H1 (cell line): ENCODE measurements around the gene FTSJ3.
"Not testable (repeated sequence)": the region's sequence is repeated elsewhere in the genome, so short reads cannot be mapped to it uniquely, and the experiment has no call there.

ENCODE experiments used
- BCL11A ChIP-seq, 2 experiments: IDR thresholded peaks; one replicate each; pipeline ENCODE4 v1.6.1; 2011; ENCODE audit warnings: low read depth in 2 of 2, low read length in 2 of 2, mild to moderate bottlenecking in 2 of 2
- EP300 ChIP-seq, 2 experiments: IDR thresholded peaks; 1 replicate in 1 of 2; 2 replicates in 1 of 2; pipeline ENCODE4 v1.6.1; 2011 to 2012; ENCODE audit warnings: low read depth in 2 of 2, low read length in 2 of 2, mild to moderate bottlenecking in 2 of 2, borderline replicate concordance in 1 of 2, inconsistent platforms in 1 of 2, moderate library complexity in 1 of 2
- GABPA ChIP-seq: IDR thresholded peaks from 2 replicates; pipeline ENCODE4 v1.6.1; 2011; ENCODE audit warnings: mild to moderate bottlenecking, low read length, moderate library complexity, borderline replicate concordance; ENCODE audit not compliant: insufficient read depth
- GTF2F1 ChIP-seq: IDR thresholded peaks from 2 replicates; pipeline ENCODE4 v1.6.1; 2012; ENCODE audit warnings: low read depth, low read length, improper control_type of control experiment, borderline replicate concordance
- HDAC6 ChIP-seq: IDR thresholded peaks from one replicate; pipeline ENCODE4 v1.7.1; 2012; ENCODE audit warnings: low read depth, mild to moderate bottlenecking, inconsistent platforms, low read length, moderate library complexity
- JUND ChIP-seq: IDR thresholded peaks from 2 replicates; pipeline ENCODE4 v1.6.1; 2011; ENCODE audit warnings: mild to moderate bottlenecking, improper control_type of control experiment, low read length
- POLR2A ChIP-seq, 2 experiments: IDR thresholded peaks; 1 replicate in 1 of 2; 2 replicates in 1 of 2; pipeline ENCODE4 v1.6.1; 2011; ENCODE audit warnings: low read depth in 2 of 2, low read length in 2 of 2, mild to moderate bottlenecking in 2 of 2; ENCODE audit errors: control extremely low read depth in 1 of 2
- RAD21 ChIP-seq, 2 experiments: IDR thresholded peaks in 1 of 2; conservative IDR thresholded peaks in 1 of 2; 2 replicates each; pipeline ENCODE4 v1.6.1; 2011; ENCODE audit warnings: low read depth in 2 of 2, low read length in 2 of 2, improper control_type of control experiment in 1 of 2, inconsistent platforms in 1 of 2, mild to moderate bottlenecking in 1 of 2, moderate library complexity in 1 of 2
- SRF ChIP-seq: IDR thresholded peaks from 2 replicates; pipeline ENCODE4 v1.6.1; 2011; ENCODE audit warnings: mild to moderate bottlenecking, low read depth, low read length, moderate library complexity
- TBP ChIP-seq: IDR thresholded peaks from 2 replicates; pipeline ENCODE4 v1.6.1; 2011; ENCODE audit warnings: low read depth, low read length, improper control_type of control experiment
- TF ChIP-seq, protein P1 (sequence below), 3 experiments: IDR thresholded peaks; 1 replicate in 2 of 3; 2 replicates in 1 of 3; pipeline versions ENCODE4 v1.5.1 to v1.6.1; 2011; ENCODE audit warnings: low read length in 3 of 3, mild to moderate bottlenecking in 3 of 3, inconsistent platforms in 2 of 3, low read depth in 1 of 3, moderate library complexity in 1 of 3; ENCODE audit not compliant: insufficient read depth in 1 of 3; ENCODE audit errors: control extremely low read depth in 1 of 3

DNA sequence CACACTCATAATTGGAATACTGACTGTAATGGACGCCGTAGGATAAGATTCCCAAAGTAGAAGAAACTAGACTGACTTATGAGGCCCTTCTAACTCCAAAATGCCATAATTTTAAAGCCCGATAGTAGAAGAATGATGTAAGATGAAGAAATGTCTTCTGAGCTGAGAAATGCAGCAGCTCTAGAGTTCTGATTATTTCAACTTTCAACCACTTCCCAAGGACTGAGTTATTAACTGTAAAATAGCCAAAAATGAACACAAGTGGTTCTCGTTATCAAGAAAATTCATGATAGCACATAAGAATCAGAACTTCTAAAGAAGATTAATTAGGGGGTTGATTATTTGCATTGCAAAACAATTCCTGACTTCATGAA, 42.8 kb upstream of the FTSJ3 start:
- TF ChIP-seq, protein P1, sequence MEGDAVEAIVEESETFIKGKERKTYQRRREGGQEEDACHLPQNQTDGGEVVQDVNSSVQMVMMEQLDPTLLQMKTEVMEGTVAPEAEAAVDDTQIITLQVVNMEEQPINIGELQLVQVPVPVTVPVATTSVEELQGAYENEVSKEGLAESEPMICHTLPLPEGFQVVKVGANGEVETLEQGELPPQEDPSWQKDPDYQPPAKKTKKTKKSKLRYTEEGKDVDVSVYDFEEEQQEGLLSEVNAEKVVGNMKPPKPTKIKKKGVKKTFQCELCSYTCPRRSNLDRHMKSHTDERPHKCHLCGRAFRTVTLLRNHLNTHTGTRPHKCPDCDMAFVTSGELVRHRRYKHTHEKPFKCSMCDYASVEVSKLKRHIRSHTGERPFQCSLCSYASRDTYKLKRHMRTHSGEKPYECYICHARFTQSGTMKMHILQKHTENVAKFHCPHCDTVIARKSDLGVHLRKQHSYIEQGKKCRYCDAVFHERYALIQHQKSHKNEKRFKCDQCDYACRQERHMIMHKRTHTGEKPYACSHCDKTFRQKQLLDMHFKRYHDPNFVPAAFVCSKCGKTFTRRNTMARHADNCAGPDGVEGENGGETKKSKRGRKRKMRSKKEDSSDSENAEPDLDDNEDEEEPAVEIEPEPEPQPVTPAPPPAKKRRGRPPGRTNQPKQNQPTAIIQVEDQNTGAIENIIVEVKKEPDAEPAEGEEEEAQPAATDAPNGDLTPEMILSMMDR (IDR thresholded peaks at IDR 0.05; ENCODE audit: control extremely low read depth in 1 of 3, insufficient read depth in 1 of 3, low read depth in 1 of 3, low read length in 3 of 3): not testable (repeated sequence)
- not testable (repeated sequence) for TF ChIP-seq GTF2F1; POLR2A (IDR thresholded peaks at IDR 0.05; ENCODE audit: control extremely low read depth in 1 of 2, low read depth in 2 of 2, low read length in 2 of 2); JUND; SRF; RAD21 (IDR thresholded peaks at IDR 0.05 in 1 of 2, conservative IDR thresholded peaks at IDR 0.05 in 1 of 2; ENCODE audit: low read depth in 2 of 2, low read length in 2 of 2); TBP; HDAC6; BCL11A (IDR thresholded peaks at IDR 0.05; ENCODE audit: low read depth in 2 of 2, low read length in 2 of 2); EP300 (IDR thresholded peaks at IDR 0.05; ENCODE audit: borderline replicate concordance in 1 of 2, low read depth in 2 of 2, low read length in 2 of 2); GABPA
